Measurements from ENCODE around the gene MECR.
"Not testable (repeated sequence)": the region's sequence is repeated elsewhere in the genome, so short reads cannot be mapped to it uniquely, and the experiment has no call there.

The MECR gene

GRCh38 chr1:29234881-29235280 lies 4.1 kb upstream of the MECR start:
- not testable (repeated sequence) for DNase-seq

- no peak for DNase-seq
Measured at GRCh38 chr1:29234471-29234870, 3.7 kb upstream of the MECR start.

- DNase-seq, result no peak
Measured at GRCh38 chr1:29233693-29234092, 3.0 kb upstream of the MECR start.

GRCh38 chr1:29232387-29232786 lies 1.7 kb upstream of the MECR start:
- DNase-seq, result no peak

GRCh38 chr1:29230204-29230552 lies 556 bp downstream of the MECR start:
- no peak for DNase-seq

GRCh38 chr1:29227511-29227910 lies 3.2 kb downstream of the MECR start:
- no peak for DNase-seq

GRCh38 chr1:29225361-29225760 lies 5.4 kb downstream of the MECR start:
- no peak for DNase-seq

GRCh38 chr1:29224356-29224837 lies 6.3 kb downstream of the MECR start:
- DNase-seq, result no peak

- no peak for DNase-seq
Measured at GRCh38 chr1:29223521-29223920, 7.2 kb downstream of the MECR start.

GRCh38 chr1:29222686-29223085 lies 8.0 kb downstream of the MECR start:
- DNase-seq, result no peak

GRCh38 chr1:29222260-29222659 lies 8.5 kb downstream of the MECR start:
- DNase-seq, result not testable (repeated sequence)

- no peak for DNase-seq
Measured at GRCh38 chr1:29221296-29221695, 9.4 kb downstream of the MECR start.

GRCh38 chr1:29218223-29218622 lies 12.5 kb downstream of the MECR start:
- no peak for DNase-seq

- no peak for DNase-seq
Measured at GRCh38 chr1:29217633-29218032, 13.1 kb downstream of the MECR start.

GRCh38 chr1:29213055-29213454 lies 17.7 kb downstream of the MECR start:
- no peak for DNase-seq

GRCh38 chr1:29211086-29212030 lies 19.4 kb downstream of the MECR start:
- DNase-seq, result no peak

- no peak for DNase-seq
Measured at GRCh38 chr1:29210278-29211085, 20.3 kb downstream of the MECR start.

GRCh38 chr1:29209173-29209572 lies 21.6 kb downstream of the MECR start:
- no peak for DNase-seq

GRCh38 chr1:29208442-29208841 lies 22.3 kb downstream of the MECR start:
- DNase-seq, result no peak

- peak; percentile 65 for DNase-seq
Measured at GRCh38 chr1:29202584-29203340, 28.0 kb downstream of the MECR start.

GRCh38 chr1:29202053-29202452 lies 28.7 kb downstream of the MECR start:
- DNase-seq, result no peak

GRCh38 chr1:29201595-29202051 lies 29.1 kb downstream of the MECR start:
- DNase-seq, result no peak

Measured in NCI-H1048 (cell line).